T-helper 2 cell treated with Interferon-gamma antibody and Interleukin-4, amounts not matched to agents 100 ng/mL and 5 ng/mL, for 36 hours (primary cell): Measurements from ENCODE around the gene P3H3. TPM values are rescaled to one million over a fixed set of nuclear protein-coding genes. Genes with fewer than 3 reads are reported as not detected.

ENCODE experiments used
- intact Hi-C: fragments of 100-400 bp; cut with micrococcal nuclease; formaldehyde crosslinking; loops from one replicate; pipeline ENCODE4 v1.15.1; 2023
- total RNA-seq: library from RNA; stranded (reverse); gene quantifications from 2 replicates; pipeline ENCODE4 v1.2.3, GENCODE V29; 2022

The P3H3 gene
- total RNA-seq, 1 donor from 2014 or later = 0.73 TPM

DNA sequence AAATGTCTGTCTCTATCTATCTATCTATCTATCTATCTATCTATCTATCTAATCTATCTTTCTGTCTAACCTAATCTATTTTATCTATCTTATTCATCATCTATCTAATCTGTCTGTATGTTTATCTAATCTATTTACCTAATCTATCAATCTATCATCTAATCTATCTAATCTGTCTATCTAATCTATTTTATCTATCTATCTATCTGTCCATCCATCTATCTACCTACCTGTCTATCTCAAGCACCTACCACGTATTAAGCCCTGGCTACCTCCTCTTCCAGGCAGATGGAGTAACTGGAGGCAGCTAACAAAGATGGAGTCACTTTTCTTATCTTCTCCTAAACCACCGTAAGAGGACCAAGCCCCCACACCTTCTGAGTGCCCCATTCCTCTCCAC, 33.1 kb upstream of the P3H3 start:
- intact Hi-C loops = no loop called here

DNA sequence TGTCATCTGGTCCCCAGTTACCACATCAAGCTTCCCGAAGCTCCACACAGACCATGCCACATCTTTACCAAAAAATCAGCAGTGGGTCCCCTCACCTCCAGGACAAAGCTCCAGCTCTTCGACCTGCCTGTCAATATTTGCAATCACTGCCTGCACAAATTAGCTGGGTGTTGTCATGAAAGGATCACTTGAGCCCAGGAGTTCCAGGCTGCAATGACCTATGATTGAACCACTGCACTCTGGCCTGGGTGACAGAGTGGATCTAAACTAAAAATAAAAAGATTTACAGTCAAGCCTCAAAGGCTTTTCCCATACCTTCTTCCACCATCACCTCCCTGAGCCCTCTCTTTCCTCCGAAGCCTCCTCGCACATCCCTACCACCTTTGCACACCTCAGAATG, 31.6 kb upstream of the P3H3 start:
- intact Hi-C loops = no loop called here

GRCh38 chr12:6799147-6799546, 29.1 kb upstream of the P3H3 start:
- intact Hi-C loops = no loop called here

DNA sequence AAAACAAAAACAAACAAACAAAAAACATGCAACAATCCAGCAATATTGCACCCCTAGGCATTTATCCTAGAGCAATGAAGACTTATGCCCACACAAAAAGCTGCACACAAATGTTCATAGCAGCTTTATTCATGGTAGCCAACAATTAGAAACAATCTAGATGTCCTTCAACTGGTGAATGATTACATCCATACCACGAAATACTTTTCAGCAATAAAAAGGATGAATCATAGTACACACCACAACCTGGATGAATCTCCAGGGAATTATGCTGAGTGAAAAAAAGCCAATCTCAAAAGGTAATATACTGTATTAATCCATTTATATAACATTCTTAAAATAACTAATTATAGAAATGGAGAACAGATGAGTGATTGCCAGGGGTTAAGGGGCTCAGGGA, 21.0 kb upstream of the P3H3 start:
- intact Hi-C loops = no loop called here

DNA sequence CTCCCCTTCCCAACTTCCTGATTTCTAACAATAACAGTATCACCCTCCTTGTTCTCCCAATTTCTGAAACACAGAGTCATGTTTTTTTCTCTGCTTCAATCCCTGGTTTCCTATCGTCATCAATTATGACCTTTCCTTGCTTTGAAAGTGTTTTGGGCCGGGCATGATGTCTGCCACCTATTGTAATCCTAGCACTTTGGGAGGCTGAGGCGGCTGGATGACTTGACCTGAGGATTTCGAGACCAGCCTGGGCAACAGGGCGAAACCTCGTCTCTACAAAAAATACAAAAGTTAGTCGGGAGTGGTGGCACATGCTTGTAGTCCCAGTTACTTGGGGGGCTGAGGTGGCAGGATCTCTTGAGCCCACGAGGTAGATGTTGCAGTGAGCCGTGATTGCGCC, 19.2 kb upstream of the P3H3 start:
- intact Hi-C loops = no loop called here

- intact Hi-C loops = no loop called here
Observed at GRCh38 chr12:6810758-6811157, 17.4 kb upstream of the P3H3 start.

DNA sequence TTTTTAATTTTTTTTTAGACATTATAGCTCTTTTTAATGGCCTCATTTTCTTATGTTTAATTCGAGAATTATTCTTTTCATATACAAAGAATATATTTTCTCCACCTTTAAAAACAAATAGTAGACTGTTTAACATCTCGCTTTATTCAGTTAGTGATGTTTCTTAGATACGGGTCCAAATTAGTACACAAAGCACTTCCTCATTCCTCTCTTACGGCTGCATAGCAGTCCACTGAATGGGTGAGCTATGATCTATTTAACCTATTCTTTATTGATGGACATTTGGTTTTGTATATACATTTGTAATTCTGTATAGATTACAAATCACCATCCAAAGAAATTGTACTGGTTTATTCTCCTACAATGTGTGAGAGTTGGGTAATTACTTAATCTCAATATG, 14.8 kb upstream of the P3H3 start:
- intact Hi-C loops = no loop called here

DNA sequence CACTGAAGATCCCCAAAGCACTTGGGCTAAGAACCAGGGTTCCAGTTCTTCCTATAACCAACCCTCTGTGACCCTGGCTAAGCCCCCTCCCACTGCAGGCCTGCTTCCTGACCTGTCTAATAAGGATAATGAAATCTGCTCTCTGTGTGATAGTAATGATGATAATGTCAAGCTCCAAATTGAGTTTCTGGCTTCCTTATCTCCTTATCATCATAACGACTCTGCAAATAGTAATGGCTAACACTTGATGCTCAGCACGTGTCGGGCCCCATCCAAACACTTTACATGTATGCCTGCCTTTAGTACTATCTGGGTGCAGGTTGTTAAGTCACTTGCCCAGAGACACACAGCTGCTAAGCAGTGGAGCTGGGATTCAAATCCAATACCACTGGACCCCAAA, 11.6 kb upstream of the P3H3 start:
- intact Hi-C loops = no loop called here

DNA sequence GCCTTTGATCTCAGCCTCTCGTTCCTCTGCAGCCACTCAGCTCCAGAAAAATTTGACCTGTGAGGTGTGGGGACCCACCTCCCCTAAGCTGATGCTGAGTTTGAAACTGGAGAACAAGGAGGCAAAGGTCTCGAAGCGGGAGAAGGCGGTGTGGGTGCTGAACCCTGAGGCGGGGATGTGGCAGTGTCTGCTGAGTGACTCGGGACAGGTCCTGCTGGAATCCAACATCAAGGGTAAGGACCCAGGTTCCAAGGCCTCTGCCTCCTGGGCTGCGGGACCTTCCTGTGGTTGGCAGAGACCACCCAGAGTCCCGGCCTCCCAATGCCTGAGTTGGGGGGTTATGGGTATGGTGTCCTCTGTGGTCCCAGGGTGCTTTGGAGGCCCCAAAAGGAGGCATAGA, 11.1 kb upstream of the P3H3 start:
- intact Hi-C loops = no loop called here

DNA sequence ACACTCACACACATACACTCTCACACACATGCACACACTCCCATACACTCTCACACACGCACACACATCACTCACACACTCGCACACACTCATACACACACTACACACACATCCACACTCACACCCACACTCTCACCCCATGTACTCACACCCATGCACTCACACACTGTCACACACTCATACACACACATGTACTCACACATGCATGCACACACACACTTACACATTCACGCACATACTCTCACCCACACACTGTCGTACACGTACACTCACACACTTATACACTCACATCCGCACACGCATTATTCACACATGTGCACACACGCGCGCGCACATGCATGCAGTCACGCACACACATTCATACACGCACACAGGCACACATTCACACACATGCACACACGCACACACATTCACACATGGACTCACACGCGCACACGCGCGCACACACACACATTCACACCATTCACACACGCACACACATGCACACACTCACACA, 10.5 kb upstream of the P3H3 start:
- intact Hi-C loops = no loop called here

GRCh38 chr12:6818222-6818621, 10.0 kb upstream of the P3H3 start:
- intact Hi-C loops = no loop called here

GRCh38 chr12:6818645-6819044, 9.6 kb upstream of the P3H3 start:
- intact Hi-C loops = no loop called here

DNA sequence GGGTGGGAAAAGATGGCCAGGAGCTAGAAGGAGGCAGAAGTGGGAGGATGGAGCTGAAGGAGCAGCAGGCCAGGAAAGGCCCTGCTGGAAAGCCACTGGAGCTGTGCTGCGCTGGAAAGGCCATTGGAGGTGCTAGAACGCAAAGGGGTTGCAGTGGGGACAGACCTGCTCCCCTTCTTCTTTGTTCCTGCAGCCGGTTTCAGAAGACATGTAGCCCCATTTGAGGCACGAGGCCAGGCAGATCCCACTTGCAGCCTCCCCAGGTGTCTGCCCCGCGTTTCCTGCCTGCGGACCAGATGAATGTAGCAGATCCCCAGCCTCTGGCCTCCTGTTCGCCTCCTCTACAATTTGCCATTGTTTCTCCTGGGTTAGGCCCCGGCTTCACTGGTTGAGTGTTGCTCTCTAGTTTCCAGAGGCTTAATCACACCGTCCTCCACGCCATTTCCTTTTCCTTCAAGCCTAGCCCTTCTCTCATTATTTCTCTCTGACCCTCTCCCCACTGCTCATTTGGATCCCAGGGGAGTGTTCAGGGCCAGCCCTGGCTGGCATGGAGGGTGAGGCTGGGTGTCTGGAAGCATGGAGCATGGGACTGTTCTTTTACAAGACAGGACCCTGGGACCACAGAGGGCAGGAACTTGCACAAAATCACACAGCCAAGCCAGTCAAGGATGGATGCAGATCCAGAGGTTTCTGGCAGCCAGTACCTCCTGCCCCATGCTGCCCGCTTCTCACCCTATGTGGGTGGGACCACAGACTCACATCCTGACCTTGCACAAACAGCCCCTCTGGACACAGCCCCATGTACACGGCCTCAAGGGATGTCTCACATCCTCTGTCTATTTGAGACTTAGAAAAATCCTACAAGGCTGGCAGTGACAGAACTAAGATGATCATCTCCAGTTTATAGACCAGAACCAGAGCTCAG, 8.8 kb upstream of the P3H3 start:
- intact Hi-C loops = no loop called here

GRCh38 chr12:6820166-6820565, 8.0 kb upstream of the P3H3 start:
- intact Hi-C loops = no loop called here

DNA sequence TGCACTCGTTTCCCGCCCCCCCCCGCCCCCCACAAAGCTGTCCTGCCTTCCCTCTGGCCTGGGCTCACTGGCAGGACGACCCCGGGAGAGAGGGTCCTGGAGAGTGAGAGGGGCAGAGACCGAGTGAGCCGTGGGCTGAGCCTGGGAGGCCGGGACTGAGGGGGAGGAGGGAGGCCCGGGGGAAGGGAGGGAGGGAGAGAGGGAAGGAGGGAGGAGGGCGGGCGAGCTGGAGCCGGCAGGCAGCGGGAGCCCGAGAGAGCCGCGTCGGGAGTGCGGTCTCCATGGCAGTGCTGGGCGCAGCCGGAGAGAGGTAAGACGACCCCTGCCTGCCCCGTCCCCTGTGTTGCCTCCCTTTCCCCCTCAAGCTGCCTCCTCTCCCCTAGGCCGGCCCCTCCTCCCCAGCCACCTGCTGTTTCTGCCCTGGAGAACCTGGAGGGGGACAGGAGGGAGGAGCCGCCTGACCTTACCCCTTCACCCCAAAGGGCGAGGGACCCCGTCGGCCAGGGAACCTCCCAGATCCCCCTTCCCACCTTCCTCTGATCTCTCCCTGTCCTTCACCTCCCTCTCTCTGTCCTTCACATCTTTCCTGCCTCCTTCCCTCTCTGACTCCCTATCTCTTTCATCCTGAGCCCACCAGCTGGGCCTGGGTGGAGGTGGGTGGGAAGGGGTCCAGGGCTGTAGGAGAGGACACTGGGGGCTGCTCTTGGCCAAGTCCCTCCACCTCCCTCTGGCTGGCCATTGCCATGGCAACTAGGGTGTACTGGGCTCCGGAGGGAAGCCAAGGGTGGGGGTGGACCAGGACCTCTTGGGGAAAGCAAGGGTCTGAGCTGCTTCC, 6.4 kb upstream of the P3H3 start, which contains the start of gene GPR162:
TSS of gene GPR162 (plus strand) at position 231 of the 835 bp plus-strand sequence. CDS start 2,078 bp downstream, outside the sequence.
- intact Hi-C loops = no loop called here

DNA sequence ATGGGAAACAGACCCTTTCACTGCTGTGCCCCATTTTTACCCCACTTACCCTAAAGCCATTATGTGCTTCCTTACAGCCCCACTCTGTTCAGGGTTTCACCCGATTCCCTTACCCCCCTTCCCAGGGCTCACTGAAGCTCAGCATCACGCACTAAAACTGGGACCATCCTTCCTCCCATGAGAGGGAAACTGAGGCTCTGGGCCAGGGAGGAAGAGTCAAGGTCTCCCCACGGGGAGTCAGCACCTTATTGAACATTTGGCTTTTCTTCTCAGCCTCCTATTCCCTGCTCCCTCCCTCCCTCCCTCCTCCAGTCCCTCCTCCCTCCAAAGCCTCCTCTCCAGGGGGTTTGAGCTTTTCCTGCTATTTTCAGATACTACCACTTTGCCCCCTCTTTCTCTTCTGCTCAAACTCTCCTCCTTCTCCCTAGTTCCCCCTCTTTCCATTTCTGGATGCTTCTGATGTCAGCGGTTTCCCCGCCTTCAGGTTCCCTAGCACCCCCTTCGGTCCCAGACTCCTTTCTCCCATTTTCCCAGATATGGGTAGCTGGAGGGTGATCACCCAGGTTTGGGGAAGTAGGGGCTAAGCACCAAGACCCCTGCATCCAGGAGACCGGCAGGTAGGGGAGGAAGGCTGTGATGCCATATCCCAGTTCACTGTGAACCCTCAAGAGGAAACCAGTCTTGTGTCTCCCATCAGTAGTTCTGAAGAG, 5.6 kb upstream of the P3H3 start:
- intact Hi-C loops = no loop called here

DNA sequence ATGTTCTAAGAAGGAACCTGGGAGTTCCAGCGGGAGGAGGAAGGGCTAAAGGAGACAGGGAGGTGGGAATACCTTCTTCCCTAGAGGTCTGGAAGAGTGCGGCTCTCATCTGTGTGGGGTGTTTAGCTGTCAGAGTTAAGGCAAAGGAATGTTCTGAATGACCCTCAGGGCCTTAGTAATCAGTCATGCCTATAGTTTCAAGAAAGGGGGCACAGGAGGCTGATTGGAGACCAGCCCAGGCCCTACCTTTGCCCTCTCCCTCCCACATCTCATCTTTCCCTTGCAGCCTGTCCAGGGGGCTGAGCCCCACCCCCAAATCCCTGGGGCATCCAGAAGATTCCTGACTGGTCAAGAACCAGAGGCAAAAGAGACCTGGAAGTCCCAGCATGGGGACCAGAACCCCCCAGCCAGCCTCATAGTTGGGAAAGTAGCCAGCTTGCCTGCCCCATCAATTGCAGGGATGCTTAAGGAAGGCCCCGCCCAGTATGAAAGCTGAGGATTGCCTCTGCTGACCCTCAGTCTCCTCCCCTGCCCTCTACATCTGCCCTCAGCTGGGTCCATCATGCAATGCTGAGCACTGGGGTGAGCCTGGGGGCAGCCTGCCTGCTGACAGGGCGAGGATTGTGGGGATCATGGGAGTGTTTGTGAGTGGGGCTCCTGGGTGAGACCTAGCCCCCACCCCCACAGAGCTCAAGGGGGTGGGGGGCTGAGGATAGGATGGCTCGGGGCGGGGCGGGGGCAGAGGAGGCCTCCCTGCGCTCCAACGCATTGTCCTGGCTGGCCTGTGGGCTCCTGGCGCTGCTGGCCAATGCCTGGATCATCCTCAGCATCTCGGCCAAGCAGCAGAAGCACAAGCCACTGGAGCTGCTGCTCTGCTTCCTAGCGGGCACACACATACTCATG, 4.8 kb upstream of the P3H3 start:
- intact Hi-C loops = no loop called here

DNA sequence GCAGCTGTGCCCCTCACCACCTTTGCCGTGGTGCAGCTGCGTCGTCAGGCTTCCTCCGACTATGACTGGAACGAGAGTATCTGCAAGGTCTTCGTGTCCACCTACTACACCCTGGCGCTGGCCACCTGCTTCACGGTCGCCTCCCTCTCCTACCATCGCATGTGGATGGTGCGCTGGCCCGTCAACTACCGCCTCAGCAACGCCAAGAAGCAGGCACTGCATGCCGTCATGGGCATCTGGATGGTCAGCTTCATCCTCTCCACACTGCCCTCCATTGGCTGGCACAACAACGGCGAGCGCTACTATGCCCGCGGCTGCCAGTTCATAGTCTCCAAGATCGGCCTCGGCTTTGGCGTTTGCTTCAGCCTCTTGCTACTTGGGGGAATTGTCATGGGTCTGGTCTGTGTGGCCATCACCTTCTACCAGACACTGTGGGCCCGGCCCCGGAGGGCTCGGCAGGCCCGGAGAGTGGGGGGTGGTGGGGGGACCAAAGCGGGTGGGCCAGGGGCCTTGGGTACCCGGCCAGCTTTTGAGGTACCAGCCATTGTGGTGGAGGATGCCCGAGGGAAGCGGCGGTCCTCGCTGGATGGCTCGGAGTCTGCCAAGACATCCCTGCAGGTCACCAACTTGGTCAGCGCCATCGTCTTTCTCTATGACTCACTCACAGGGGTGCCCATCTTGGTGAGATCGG, 4.0 kb upstream of the P3H3 start:
- intact Hi-C loops = no loop called here

DNA sequence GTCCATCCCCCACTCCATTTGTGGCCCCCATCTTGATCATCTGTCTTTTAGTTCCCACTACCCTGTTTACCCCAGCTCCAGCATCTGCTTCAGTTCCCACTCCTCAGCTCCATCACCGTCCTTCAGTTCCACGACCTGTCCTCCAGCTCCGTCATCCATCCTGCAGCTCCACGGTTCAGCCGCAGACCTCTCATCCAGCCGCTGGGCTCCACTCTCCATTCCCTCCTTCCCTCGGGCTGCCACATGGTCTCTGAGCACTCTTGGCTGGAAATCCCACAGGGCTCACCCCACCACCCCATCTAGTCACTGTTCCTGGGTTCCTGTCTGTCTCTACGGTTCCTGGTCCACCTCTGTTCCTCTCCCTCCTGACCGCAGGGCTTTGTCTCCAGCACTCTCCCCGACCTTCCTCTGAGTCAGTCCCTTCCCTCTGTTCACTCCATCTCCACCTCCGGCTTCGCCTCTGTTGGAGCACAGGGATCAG, 3.3 kb upstream of the P3H3 start:
- intact Hi-C loops = loop anchor here (1.0 to 5.0 kb wide), 5 partner anchors 33 to 218 kb away; partner anchors contain the start of genes CHD4, MLF2 and ZNF384
